NCI-H446 treated with DMSO at 0.1 percent for 48 hours (cell line): Measurements from ENCODE around the gene EXOC7.

Experiments used
- DNase-seq: peaks from one replicate; lab custom pipeline; 2025; lab: John Stamatoyannopoulos, UW

Gene EXOC7

DNA sequence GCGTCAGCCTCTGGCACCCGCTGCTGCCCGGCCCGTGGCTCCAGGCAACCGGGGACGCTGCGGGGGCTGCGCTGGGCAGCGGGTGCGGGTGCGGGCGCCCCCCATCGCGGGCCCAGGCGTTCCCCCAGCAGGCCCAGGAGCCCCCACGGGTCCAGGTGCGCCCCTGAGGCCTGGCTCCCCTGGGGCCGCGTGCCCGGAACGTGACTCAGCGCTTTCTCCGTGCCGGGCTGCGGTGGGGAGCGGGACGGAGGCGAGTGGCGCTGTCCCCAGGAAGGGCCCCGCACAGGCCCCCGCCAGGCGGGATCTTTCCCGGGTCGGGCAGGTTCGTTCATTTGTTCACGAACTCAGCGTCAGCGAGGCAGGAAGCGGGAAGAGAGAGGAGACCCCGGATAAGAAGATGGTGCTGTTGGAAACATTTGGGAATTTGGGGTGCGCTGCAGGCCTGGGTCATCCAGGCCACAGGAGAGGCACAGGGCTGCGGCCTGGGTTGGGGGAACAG lies 18.4 kb upstream of the EXOC7 start:
- no peak for DNase-seq

- no peak for DNase-seq
Measured at GRCh38 chr17:76120658-76121008, 17.0 kb upstream of the EXOC7 start.

GRCh38 chr17:76119409-76120371 lies 16.1 kb upstream of the EXOC7 start:
- no peak for DNase-seq

DNA sequence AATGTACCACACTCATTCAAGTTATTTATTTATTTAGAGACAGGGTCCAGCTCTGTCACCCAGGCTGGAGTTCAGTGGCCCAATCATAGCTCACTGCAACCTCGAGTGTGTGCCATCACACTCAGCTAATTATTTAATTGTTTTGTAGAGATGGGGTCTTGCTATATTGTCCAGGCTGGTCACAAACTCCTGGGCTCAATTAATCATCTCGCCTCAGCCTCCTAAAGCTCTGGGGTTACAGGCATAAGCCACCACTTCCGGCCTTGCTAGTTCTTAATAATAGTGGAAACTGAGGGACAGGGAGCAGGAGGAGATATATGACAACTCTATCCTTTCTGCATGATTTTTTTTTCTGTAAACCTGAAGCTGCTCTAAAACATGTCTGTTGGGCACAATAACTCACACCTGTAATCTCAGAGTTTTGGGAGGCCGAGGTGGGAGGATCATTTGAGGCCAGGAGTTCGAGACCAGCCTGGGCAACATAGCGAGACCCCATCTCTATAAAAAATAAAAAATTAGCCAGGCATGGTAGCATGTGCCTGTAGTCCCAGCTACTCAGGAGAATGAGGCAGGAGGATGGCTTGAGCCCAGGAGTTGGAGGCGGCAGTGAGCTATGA lies 11.7 kb upstream of the EXOC7 start:
- no peak for DNase-seq

- DNase-seq = no peak
Measured at GRCh38 chr17:76111956-76112355, 8.4 kb upstream of the EXOC7 start.

DNA sequence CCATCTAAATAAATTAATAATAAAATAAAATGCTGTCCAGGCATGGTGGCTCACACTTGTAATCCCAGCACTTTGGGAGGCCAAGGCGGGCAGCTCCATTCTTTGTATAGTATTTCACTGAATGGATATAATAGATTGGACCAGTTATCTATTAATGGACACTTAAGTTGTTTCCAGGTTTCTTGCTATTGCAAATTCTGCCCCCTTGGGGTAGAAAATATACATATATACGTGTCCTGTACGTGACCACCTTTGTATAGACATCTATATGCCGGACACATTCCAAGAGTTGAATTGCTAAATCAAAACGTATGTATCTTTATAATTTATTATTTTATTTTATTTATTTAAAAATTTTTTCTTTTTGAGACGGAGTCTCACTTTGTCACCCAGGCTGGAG lies 3.9 kb upstream of the EXOC7 start:
- DNase-seq = no peak

DNA sequence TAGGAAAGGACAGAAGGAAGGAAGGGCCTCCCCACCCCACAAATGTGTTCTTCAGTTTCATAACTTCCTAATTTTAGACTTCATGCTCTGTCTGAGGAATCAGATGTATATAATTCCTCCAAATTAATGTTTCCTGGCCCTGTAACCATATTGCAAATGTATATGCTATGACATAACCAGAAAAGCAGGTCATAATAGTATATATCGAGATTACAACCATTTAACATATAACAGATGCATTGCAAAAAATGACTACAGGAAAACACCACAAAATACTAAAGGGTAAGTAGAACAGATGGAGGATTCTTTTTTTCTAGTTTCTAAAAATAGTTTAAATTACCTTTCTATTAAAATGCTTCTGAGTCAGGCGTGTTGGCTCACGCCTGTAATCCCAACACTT lies 3.1 kb upstream of the EXOC7 start:
- peak; percentile 19 for DNase-seq

GRCh38 chr17:76104896-76105231 lies 1.3 kb upstream of the EXOC7 start:
- DNase-seq = no peak

DNA sequence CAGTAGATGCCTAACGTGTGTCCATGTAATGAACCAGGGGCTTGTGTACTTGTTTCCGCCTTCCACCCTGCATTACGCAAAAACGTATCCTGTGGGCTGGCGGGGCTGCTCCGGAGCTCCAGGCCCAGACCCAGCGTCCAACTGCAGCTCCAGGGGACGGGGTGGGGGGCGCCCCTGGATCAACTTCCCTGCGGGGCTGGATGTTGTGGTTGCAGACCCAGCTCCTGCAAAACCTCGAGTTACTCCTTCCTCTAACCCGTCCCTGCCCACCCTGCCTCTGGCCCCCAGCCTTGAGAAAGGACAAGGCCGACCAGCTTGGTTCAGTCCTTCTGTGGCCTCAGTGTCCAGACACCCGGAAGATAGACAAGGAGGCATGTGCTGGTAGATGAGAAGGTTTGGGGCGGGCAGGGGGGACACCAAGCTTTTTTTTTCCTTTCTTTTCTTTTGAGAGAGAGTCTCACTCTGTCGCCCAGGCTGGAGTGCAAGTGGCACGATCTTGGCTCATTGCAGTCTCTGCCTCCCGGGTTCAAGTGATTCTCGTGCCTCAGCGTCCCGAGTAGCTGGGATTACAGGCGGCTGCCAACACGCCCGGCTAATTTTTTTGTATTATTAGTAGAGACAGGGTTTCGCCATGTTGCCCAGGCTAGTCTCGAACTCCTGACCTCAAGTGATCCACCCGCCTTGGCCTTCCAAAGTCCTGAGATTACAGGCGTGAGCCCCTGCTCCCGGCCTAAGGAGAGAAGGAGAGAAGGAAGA lies 731 bp upstream of the EXOC7 start:
- DNase-seq = no peak

DNA sequence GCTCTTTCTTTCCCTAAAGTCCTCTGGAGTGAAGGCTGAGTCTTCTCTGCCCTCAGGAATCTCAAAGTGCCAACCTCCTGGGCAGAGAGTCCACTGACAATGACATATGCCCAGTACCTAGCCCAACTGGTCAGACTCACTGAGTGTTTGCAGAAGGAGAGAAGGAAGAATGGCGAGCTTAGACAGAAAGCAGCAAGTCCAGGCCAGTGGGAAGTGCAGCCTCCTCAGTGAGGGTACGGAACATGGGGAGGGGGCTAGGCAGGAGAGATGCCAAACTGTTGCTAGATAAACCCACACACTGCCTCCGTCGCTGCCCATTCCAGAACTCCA lies 678 bp downstream of the EXOC7 start:
- no peak for DNase-seq

DNA sequence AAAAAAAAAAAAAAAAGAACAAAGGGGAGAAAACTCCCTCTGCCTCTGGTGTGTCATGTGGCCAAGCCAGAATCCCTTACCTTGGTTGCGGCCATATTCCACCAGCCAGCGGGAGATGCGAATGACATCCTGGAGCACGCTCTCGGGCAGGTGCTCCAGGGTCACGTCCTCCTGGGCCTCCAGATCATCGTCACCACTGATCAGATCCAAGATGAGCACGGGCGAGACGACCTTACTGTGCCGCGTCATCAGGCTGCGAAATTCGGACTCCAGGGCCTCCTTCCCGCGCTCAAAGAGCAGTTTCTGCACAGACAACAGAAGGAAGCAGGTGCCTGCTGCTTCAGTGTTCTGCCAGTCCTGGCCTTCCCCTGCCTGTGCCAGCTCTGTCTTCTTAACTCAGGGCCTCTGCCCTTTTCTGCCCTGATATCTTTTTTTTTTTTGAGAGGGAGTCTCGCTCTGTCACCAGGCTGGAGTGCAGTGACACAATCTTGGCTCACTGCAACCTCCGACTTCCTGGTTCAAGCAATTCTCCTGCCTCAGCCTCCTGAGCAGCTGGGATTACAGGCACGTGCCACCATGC lies 5.8 kb downstream of the EXOC7 start:
- DNase-seq = no peak

DNA sequence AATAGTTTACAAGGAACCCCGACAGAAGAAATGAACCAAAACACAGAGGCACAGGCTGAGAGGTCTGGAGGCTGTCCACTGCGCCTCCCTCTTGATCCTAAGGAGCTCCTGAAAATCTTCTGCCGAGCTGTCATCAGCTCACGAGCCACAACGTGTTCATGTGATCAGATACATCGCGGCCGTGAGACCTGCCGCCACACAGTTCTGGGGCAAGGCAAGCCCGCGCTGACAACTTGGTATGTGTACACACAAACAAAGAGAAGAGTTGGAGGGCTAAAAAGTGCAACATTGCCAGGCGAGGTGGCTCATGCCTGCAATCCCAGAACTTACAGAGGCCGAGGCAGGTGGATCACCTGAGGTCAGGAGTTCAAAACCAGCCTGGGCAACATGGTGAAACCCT lies 7.6 kb downstream of the EXOC7 start:
- DNase-seq = no peak

DNA sequence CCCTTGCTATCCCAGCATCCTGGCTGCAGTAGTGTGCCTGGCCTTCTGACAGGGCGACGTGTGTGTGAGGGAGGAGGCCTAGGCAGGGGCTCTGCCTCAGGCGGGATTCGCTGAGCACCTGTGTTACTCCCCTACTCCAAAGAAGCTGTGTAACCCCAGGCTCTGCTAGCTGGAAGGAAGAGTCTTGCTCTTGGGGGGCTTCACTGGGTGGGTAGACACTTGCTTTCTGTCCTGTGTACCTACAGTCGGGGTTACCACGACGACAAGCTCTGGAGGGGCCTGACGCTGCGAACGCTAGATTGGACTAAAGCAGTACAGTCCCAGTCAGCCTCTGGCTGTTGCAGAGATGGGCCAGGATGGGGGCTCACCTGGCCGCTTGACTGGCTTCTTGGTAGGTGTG lies 9.5 kb downstream of the EXOC7 start:
- DNase-seq = no peak

GRCh38 chr17:76092526-76093413 lies 10.8 kb downstream of the EXOC7 start:
- DNase-seq = no peak

GRCh38 chr17:76091526-76092286 lies 11.9 kb downstream of the EXOC7 start:
- no peak for DNase-seq

DNA sequence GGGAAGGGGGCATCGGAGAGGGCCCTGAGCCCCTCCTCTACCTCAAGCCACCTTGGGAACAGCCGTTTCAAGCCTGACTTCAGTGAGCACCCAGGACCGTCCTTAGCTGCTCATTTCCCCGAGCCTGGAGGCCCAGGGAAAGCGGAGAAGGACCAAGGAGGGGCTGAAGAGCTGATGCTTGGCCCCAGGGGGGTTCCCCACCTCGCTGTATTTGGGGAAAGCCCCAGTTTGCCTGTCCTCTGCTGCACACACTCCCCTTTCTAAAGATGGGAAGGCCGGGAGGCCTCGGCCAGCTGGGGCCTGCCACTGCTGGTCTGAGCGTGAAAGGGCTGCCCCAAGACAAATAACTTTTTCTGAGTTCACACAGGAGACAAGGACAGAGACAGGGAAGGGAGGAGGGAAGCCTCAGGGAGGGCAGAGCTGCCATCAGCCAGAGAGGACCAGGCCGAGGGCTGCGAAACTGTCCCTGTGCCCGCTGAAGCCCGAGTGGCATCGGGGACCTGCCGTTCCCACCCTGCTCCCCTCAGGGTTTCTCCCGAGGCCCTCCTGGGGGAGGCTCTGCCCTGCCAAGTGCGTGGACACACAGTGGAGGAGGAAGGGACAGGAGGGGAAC lies 13.0 kb downstream of the EXOC7 start:
- no peak for DNase-seq

DNA sequence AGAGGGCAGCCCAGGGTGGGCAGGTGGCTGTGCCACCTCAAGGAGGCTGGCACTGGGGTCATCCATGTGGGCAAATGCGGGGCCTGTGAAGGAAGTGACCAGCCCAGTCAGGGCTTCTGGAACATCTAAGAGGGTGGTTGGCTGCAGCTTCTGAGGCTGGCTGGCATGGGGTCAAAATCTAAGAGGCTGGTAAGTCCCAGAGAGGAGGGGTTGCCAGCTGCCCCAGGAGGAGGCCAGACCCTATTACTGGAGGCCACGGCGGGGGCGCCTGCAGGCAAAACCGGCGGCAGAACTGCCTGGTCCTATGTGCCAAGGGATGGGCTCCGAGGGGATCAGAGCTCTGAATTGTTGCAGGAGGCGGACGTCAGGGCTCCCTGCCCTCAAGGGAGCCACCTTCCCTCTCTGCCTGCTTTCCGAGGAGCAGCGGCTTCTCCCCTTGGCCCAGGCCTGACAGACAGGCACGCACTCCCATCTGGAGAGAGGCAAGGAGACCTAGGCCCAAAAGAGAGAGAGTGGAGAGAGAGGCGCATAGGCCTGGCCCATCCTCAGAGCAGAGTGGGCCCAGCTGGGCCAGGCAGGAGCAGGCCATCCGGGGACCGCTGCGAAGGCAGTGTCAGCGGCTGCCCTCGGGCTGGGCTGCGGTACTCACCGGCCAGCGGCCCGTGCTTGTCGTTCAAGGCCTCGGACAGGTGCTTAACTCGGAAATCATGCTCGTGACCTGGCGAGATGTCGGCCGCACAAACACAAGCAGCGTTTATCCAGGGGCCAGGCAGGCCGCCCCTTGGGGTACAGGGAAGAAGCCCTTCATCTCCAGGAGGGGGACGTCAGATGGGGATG lies 13.7 kb downstream of the EXOC7 start:
- DNase-seq = no peak

DNA sequence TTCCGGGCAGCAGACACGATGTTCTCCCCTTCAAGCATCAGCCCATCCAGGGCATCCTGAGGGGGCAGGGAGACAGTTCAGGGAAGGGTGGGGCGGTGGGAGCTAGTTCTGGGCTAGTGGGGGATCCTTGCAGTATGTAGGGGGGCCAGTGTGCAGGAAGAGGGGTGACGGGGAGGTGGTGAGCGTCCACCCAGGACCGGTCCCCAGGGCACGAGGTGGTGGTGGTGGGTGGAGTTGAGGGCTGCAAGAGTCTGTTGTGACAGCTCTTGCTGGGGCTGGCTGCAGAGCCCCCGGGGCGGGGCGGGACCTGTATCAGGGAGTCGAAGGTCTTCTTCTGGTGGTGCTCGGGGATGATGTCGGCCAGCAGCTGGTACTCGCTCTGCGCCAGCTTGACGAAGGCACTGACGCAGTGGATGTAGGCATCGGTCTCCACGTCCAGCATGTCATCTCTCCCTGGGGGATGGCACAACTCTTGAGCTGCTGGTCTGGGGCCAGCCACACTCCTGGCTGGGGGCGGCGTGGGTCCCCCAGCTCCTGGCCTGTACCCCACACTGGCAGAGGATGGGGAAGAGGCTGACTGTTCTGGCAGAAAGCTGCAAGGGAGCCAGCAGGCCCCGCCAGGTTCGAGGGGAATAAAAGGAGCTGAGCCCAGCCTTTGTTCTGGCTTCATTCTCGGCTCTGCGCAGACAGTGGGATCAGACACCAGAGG lies 14.6 kb downstream of the EXOC7 start:
- DNase-seq = no peak
